ENCODE data around the gene TMEM88. TPM values are rescaled to one million over a fixed set of nuclear protein-coding genes. Genes with fewer than 3 reads are reported as not detected.
"Not testable (repeated sequence)": the region's sequence is repeated elsewhere in the genome, so short reads cannot be mapped to it uniquely, and the experiment has no call there.

TMEM88 gene
- total RNA-seq, 1 donor from 2014 or later: 12.0 TPM

- no peak for TF ChIP-seq CTCF (IDR thresholded peaks at IDR 0.05)
- peak; percentile 92 for DNase-seq
- Histone ChIP-seq H3K9me3 (no peaks in the 10 kb centered on the region), H3K27ac (peak within 1 kb of the TSS; percentile 84), H3K4me1 (peaks cover 34% of the 10 kb centered on the region), H3K27me3 (ENCODE audit: low read depth) (no peaks in the 10 kb centered on the region), H3K36me3 (peaks cover 34% of the 10 kb centered on the region), H3K4me3 (peak within 1 kb of the TSS; percentile 81)
- intact Hi-C loops (cut with DNase I): no loop called here
- peak; percentile 72 to 78 for ATAC-seq
These were observed 3.1 kb downstream of the TMEM88 start, which contains the start of gene CYB5D1 for GRCh38 chr17:7857713-7858521. TSS of gene CYB5D1 (plus strand) at chr17:7858003. CDS start at chr17:7858135, 132 bp downstream.

- Histone ChIP-seq H3K36me3 (peaks cover 28% of the 10 kb centered on the region), H3K9me3 (no peaks in the 10 kb centered on the region), H3K4me1 (peaks cover 38% of the 10 kb centered on the region), H3K27ac (peak overlapping the region; percentile 84), H3K27me3 (ENCODE audit: low read depth) (no peaks in the 10 kb centered on the region), H3K4me3 (peak overlapping the region; percentile 81)
- intact Hi-C loops (cut with DNase I): no loop called here
- ATAC-seq: no peak
- peak; percentile 57 for DNase-seq
- TF ChIP-seq CTCF (IDR thresholded peaks at IDR 0.05): peak; percentile 22
These were observed 3.6 kb downstream of the TMEM88 start for GRCh38 chr17:7858522-7858810.

- no peaks in the 10 kb centered on the region for H3K9me3 ChIP-seq
- no peak overlapping the region for H3K27ac ChIP-seq
- peaks cover 38% of the 10 kb centered on the region for H3K4me1 ChIP-seq
- H3K36me3 ChIP-seq: peaks cover 23% of the 10 kb centered on the region
- no peak for ATAC-seq
- no peaks in the 10 kb centered on the region for H3K27me3 ChIP-seq (ENCODE audit: low read depth)
- intact Hi-C loops (cut with DNase I): no loop called here
- peak overlapping the region; percentile 81 for H3K4me3 ChIP-seq
- TF ChIP-seq CTCF (IDR thresholded peaks at IDR 0.05): no peak
- DNase-seq: no peak
These were observed 4.2 kb downstream of the TMEM88 start for GRCh38 chr17:7859028-7859427.

- no peak overlapping the region for H3K27ac ChIP-seq
- no peak for DNase-seq
- no peaks in the 10 kb centered on the region for H3K9me3 ChIP-seq
- TF ChIP-seq CTCF (IDR thresholded peaks at IDR 0.05): peak; percentile 83
- peaks cover 21% of the 10 kb centered on the region for H3K4me1 ChIP-seq
- ATAC-seq: peak in 1 of 2 donors; percentile 35
- H3K4me3 ChIP-seq: no peak overlapping the region
- intact Hi-C loops (cut with DNase I): no loop called here
- peaks cover 12% of the 10 kb centered on the region for H3K36me3 ChIP-seq
- H3K27me3 ChIP-seq (ENCODE audit: low read depth): no peaks in the 10 kb centered on the region
These were observed 8.0 kb downstream of the TMEM88 start for GRCh38 chr17:7862692-7863437.

GRCh38 chr17:7864384-7864783 lies 9.5 kb downstream of the TMEM88 start:
- H3K4me1 ChIP-seq: peaks cover 22% of the 10 kb centered on the region
- H3K36me3 ChIP-seq; DNase-seq; ATAC-seq; H3K27me3 ChIP-seq (ENCODE audit: low read depth); intact Hi-C loops (cut with DNase I); H3K4me3 ChIP-seq; H3K27ac ChIP-seq; H3K9me3 ChIP-seq: not testable (repeated sequence)
